Measurements from ENCODE around the gene KCTD16.

The KCTD16 gene

DNA sequence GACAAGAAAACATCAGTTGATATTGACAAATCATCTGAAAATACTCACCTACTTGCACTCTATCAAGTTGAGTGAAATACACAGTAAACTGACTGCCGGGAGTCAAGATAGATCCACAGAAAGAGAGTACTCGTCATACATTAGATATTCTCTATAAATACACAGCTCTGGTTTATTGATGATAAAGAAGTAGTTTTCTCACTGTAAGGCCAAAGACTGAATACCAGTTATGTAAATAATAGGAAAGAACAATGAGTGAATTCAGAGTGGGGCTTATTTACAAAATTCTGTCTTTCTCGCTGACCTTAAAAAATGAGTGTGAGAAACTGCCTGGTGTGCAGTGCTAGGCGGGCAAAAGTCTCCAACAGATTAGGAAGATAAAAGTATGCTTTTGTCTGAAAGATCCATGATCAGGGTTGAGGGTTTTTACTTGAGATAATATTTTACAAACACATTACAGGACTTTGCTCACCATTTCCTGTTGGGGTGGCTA lies 341.0 kb downstream of the KCTD16 start:
- H3K36me3 Mint-ChIP-seq (ENCODE audit: low read depth) = no peaks in the 10 kb centered on the region
- H3K27ac Mint-ChIP-seq = no peak overlapping the region
- no peaks in the 10 kb centered on the region for H3K4me1 Mint-ChIP-seq (ENCODE audit: low read depth)
- H3K9me3 Mint-ChIP-seq = peaks cover 16% of the 10 kb centered on the region
- no peak overlapping the region for H3K4me3 Mint-ChIP-seq
- H3K27me3 Mint-ChIP-seq = no peaks in the 10 kb centered on the region

DNA sequence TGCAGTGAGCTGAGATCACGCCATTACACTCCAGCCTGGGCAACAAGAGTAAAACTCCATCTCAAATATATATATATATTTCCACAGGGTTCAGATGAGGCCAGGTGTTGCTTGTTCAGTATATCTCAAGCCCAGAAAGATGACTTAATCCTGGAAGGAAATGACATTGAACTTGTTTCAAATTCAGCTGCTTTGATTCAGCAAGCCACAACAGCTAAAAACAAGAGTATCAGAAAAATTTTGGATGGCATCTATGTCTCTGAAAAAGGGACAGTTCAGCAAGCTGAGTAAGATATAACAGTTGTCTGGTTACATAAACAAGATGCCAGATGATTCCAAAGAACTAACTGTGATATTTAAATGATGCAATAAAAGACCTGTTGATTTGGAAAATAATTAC lies 352.0 kb downstream of the KCTD16 start:
- Mint-ChIP-seq H3K27ac (no peak overlapping the region), H3K4me1 (ENCODE audit: low read depth) (no peaks in the 10 kb centered on the region), H3K4me3 (no peak overlapping the region), H3K9me3 (peaks cover 15% of the 10 kb centered on the region), H3K27me3 (no peaks in the 10 kb centered on the region), H3K36me3 (ENCODE audit: low read depth) (no peaks in the 10 kb centered on the region)

DNA sequence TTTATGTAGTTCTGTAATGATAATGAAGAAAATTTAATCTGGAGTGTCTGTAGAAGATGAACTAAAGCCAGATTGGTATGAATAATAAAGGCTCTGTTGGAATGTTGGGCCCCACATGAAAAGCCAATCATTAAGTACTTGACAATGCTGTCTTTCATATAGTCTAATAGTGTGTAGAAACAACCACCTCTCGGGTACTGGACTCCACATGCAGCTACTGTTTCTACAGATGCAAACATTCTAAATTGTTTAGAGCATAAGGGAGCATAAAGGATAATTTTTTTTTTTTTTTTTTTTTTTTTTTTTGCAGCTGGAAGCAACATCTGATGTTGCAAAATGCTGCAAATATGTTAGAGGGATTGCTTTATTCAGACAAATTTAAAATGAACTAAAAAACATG lies 354.3 kb downstream of the KCTD16 start:
- no peaks in the 10 kb centered on the region for H3K4me1 Mint-ChIP-seq (ENCODE audit: low read depth)
- no peak overlapping the region for H3K27ac Mint-ChIP-seq
- H3K27me3 Mint-ChIP-seq = no peaks in the 10 kb centered on the region
- no peaks in the 10 kb centered on the region for H3K36me3 Mint-ChIP-seq (ENCODE audit: low read depth)
- H3K4me3 Mint-ChIP-seq = no peak overlapping the region
- peaks cover 22% of the 10 kb centered on the region for H3K9me3 Mint-ChIP-seq

DNA sequence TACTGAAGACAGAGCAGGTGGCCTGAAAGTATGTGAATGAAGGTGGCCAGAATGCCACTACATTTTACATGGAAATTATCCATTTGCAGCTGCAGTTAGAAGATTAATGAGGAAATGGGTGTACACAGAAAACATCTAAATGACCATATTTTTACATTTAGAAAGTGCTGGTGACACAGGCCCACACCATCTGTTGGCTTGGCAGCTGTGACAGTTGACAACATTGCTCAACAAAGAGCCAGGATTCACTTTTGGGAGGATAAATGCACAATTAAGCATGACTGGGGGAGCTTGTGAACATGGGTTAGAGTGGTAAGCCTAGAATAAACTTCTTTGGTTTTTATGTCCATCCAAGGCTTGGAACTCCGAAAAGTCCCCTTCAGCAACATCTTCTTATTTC lies 360.5 kb downstream of the KCTD16 start:
- Mint-ChIP-seq H3K27ac (no peak overlapping the region), H3K4me1 (ENCODE audit: low read depth) (no peaks in the 10 kb centered on the region), H3K4me3 (no peak overlapping the region), H3K27me3 (no peaks in the 10 kb centered on the region), H3K36me3 (ENCODE audit: low read depth) (no peaks in the 10 kb centered on the region), H3K9me3 (peaks cover 17% of the 10 kb centered on the region)

Data from stimulated activated naive CD8-positive, alpha-beta T cell treated with anti-CD3 and anti-CD28 coated beads, Interleukin-15, Interleukin-2, amounts not matched to agents 100 ng/mL and 50 ng/mL, for 24 hours (primary cell).